Ovary (tissue), 9 donors: ENCODE measurements around the gene HYAL4. TPM values are rescaled to one million over a fixed set of nuclear protein-coding genes. Genes with fewer than 3 reads are reported as not detected.
"Not testable (repeated sequence)": the region's sequence is repeated elsewhere in the genome, so short reads cannot be mapped to it uniquely, and the experiment has no call there.

Experiments
- DNase-seq, 5 donors: peaks; one replicate each; pipeline ENCODE4 v3.0.0-alpha.2; 2019 to 2020
- H3K27ac ChIP-seq, 2 donors: fragments of 200-600 bp; one replicate each; pipeline versions ENCODE4 v1.5.1 to v1.8.0; 2019 to 2022
- H3K27me3 ChIP-seq: fragments of 200-600 bp; one replicate; pipeline ENCODE4 v1.8.0; 2022
- H3K36me3 ChIP-seq: fragments of 200-600 bp; sonication (generic); one replicate; pipeline ENCODE4 v1.5.1; 2019
- H3K4me1 ChIP-seq: one replicate; pipeline ENCODE4 v1.8.1; 2013; ENCODE audit warnings: mild to moderate bottlenecking, moderate library complexity; ENCODE audit not compliant: insufficient read depth
- H3K4me3 ChIP-seq: fragments of 200-600 bp; sonication (generic); one replicate; pipeline ENCODE4 v1.5.1; 2017
- H3K9me3 ChIP-seq, 2 donors: fragments of 200-600 bp in 1 of 2; sonication (generic) in 1 of 2; one replicate each; pipeline versions ENCODE4 v1.5.1 to v1.8.1; 2013 to 2019; ENCODE audit warnings: mild to moderate bottlenecking in 1 of 2, moderate library complexity in 1 of 2
- EP300 ChIP-seq: sonication (generic); formaldehyde crosslinking; IDR thresholded peaks from one replicate; pipeline ENCODE4 v1.6.1; 2017; ENCODE audit warnings: antibody characterized with exemption
- POLR2A ChIP-seq: fragments of 450-650 bp; IDR thresholded peaks from one replicate; pipeline ENCODE4 v1.6.1; 2017; ENCODE audit warnings: antibody characterized with exemption, mild to moderate bottlenecking, moderate library complexity
- WGBS, 3 donors: extraction: QIAGEN DNeasy Blood & Tissue Kit in 1 of 3; methylation state at CpG; one replicate each; pipeline versions ENCODE4 v1.1.5 to v1.1.7; 2013 to 2017; 5-methylcytosine and 5-hydroxymethylcytosine counted together
- intact Hi-C, 4 donors: fragments of 100-400 bp; cut with DNase I; formaldehyde crosslinking; loops; one replicate each; pipeline versions ENCODE4 v1.11.0 to v1.15.1; 2022 to 2023
- polyA plus RNA-seq, 2 donors: library from polyadenylated mRNA; stranded (reverse); fragments of 200-250 nt in 1 of 2; fragments of 350-450 nt in 1 of 2; fragmentation: Illumina TruSeq in 1 of 2; extraction: RNeasy Lipid Tissue Mini Kit (QIAGEN cat#74804) in 1 of 2; gene quantifications; one replicate each; pipeline ENCODE4 v1.2.3, GENCODE V29; 2013 to 2014
- total RNA-seq, 7 donors: library from RNA; depleted of rRNA in 2 of 7; stranded (reverse); fragments of >200 nt in 2 of 7; fragmentation: NEBNext Ultra II Directional in 3 of 7; extraction: Animal tissue kit (Norgen Biotek cat#: 25700) in 3 of 7; gene quantifications; one replicate each; pipeline versions ENCODE4 v1.1.0 to v1.2.4, GENCODE V29; 2016 to 2023
- TF ChIP-seq, protein P1 (sequence below), 3 donors: fragments of 450-650 bp in 2 of 3; fragments of 200-600 bp in 1 of 3; IDR thresholded peaks; one replicate each; pipeline versions ENCODE4 v1.5.1 to v1.8.0; 2016 to 2022; ENCODE audit warnings: antibody characterized with exemption in 3 of 3, mild to moderate bottlenecking in 1 of 3
- donor health status: DM: no; HTN: no; CAD: no; lungs with moderate emphysema.
- donor health status: DM: no; HTN: no; CAD: no.
- donor health status: Bipolar disorder and iron deficiency.
- donor health status: DM: yes; HTN: yes; CAD: no.
- donor health status: DM: no; HTN: no; CAD: no.
- donor health status: DM: yes; HTN: yes; CAD: no.

HYAL4 gene
- total and polyA plus RNA-seq, 9 donors, result 0.20 TPM; not detected in 8

DNA sequence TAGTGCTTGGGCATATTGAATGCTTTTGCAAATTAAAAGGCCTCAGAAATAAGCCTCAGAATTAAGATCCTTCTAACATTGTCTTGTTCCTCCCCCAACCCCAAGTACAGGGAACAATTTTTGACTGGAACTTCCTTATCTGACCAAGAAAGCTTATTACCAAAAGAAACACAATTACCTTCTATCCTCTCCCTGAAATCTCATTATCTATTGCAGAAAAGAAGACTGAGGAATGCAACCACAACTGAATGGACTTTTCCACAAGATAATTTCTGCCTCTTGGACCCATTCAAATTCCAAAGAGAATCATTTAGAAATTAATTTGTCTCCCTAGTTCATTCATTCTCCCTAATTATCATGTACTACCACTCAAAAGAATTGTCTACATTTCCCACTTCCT lies 43.2 kb downstream of the HYAL4 start:
- Histone ChIP-seq H3K9me3 (no peaks in the 10 kb centered on the region), H3K27me3 (no peaks in the 10 kb centered on the region), H3K36me3 (no peaks in the 10 kb centered on the region), H3K27ac (no peak overlapping the region), H3K4me3 (no peak overlapping the region), H3K4me1 (no peaks in the 10 kb centered on the region)
- intact Hi-C loops, result no loop called here
- TF ChIP-seq POLR2A, result no peak
- TF ChIP-seq, protein P1, sequence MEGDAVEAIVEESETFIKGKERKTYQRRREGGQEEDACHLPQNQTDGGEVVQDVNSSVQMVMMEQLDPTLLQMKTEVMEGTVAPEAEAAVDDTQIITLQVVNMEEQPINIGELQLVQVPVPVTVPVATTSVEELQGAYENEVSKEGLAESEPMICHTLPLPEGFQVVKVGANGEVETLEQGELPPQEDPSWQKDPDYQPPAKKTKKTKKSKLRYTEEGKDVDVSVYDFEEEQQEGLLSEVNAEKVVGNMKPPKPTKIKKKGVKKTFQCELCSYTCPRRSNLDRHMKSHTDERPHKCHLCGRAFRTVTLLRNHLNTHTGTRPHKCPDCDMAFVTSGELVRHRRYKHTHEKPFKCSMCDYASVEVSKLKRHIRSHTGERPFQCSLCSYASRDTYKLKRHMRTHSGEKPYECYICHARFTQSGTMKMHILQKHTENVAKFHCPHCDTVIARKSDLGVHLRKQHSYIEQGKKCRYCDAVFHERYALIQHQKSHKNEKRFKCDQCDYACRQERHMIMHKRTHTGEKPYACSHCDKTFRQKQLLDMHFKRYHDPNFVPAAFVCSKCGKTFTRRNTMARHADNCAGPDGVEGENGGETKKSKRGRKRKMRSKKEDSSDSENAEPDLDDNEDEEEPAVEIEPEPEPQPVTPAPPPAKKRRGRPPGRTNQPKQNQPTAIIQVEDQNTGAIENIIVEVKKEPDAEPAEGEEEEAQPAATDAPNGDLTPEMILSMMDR (IDR thresholded peaks at IDR 0.05), result no peak
- no peak for TF ChIP-seq EP300
- no peak for DNase-seq

DNA sequence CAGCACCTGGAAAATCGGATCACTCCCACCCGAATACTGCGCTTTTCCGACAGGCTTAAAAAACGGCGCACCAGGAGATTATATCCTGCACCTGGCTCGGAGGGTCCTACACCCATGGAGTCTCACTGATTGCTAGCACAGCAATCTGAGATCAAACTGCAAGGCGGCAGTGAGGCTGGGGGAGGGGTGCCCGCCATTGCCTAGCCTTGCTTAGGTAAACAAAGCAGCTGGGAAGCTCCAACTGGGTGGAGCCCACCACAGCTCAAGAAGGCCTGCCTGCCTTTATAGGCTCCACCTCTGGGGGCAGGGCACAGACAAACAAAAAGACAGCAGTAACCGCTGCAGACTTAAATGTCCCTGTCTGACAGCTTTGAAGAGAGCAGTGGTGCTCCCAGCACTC lies 49.8 kb downstream of the HYAL4 start:
- H3K4me1 ChIP-seq, H3K4me3 ChIP-seq, H3K27me3 ChIP-seq, H3K36me3 ChIP-seq, H3K9me3 ChIP-seq, H3K27ac ChIP-seq, intact Hi-C loops, DNase-seq: not testable (repeated sequence)
- 89 to 95% (median 95%) methylated on average over 10 of the region's 10 CpGs for WGBS, 3 donors

DNA sequence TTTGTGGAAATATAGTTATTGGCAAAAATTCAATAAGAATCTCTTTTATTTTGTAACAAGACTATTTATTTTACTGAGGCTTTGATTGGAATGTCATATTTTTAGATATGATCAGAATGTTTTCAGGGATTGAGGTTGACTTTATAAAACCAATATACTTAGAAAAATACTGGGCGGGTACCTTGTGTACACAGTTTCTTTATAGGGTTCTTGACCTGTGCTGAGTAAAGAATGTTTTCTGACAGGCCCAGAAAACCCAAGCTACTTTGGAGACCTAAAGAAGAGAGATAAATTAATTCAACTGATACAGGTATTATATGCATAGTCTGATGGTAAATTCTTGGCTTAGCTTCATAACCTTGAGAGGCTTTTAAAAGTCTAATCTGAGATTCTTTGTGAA lies 56.1 kb downstream of the HYAL4 start:
- DNase-seq, result no peak
- no peaks in the 10 kb centered on the region for H3K9me3 ChIP-seq
- no peak overlapping the region for H3K4me3 ChIP-seq
- WGBS, 3 donors, result 38 to 53% (median 43%) methylated on average over 1 of the region's 1 CpG
- H3K36me3 ChIP-seq, result no peaks in the 10 kb centered on the region
- H3K27ac ChIP-seq, result no peak overlapping the region
- intact Hi-C loops, result loop anchor here in 1 of 4 donors (5.0 kb wide), 1 partner anchor 1226 kb away; no protein-coding TSS in a partner anchor
- TF ChIP-seq, protein P1 (IDR thresholded peaks at IDR 0.05), result no peak
- TF ChIP-seq POLR2A, result no peak
- TF ChIP-seq EP300, result no peak
- no peaks in the 10 kb centered on the region for H3K4me1 ChIP-seq
- H3K27me3 ChIP-seq, result no peaks in the 10 kb centered on the region

DNA sequence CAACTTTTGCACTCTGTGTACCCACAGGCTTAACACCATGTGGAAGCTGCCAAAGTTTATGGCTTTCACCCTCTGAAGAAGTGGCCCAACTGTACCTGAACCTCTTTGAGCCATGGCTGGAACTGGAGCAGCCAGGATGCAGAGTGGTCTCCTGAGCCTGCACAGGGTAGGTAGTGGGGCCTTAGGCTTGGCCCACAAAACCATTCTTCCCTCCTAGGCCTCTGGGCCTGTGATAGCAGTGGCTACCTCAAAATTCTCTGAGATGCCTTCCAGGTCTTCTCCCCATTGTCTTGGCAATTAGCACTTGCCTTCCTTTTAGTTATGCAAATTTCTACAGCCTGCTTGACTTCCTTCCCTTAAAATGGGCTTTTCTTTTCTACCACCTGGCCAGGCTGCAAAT lies 60.7 kb downstream of the HYAL4 start:
- H3K27ac ChIP-seq, result no peak overlapping the region
- no peaks in the 10 kb centered on the region for H3K9me3 ChIP-seq
- intact Hi-C loops, result no loop called here
- TF ChIP-seq EP300, result no peak
- TF ChIP-seq, protein P1 (IDR thresholded peaks at IDR 0.05), result no peak
- TF ChIP-seq POLR2A, result no peak
- H3K4me1 ChIP-seq, result no peaks in the 10 kb centered on the region
- H3K36me3 ChIP-seq, result no peaks in the 10 kb centered on the region
- no peak for DNase-seq
- H3K27me3 ChIP-seq, result no peaks in the 10 kb centered on the region
- no peak overlapping the region for H3K4me3 ChIP-seq

DNA sequence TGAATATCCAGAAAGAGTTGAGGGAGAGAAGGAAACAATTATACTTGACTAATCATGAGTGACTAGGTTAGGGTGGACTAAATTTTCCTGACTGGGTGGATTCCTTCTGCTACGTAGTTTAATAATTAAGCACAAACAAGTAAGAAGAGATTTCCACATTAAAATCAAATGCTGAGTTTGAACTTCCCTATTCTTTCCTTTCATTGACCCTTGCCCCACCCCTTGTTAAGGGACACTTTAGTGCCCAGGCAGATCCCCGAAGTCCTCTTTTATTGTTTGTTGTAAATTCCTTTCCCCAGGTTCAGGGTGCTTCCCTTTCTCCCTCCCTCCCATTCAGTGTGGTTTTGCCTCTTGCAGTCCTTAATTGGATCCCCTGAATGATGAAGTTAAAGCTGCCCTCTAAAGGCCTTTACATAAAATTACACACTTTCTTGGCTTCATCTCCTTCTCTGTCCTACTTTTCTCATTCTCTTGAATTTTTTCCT lies 71.3 kb downstream of the HYAL4 start:
- H3K4me1 ChIP-seq, result no peaks in the 10 kb centered on the region
- intact Hi-C loops, result no loop called here
- TF ChIP-seq EP300 (no peak), POLR2A (no peak)
- TF ChIP-seq, protein P1 (IDR thresholded peaks at IDR 0.05), result no peak
- H3K9me3 ChIP-seq, result no peaks in the 10 kb centered on the region
- H3K36me3 ChIP-seq, result no peaks in the 10 kb centered on the region
- no peak overlapping the region for H3K27ac ChIP-seq
- no peaks in the 10 kb centered on the region for H3K27me3 ChIP-seq
- no peak for DNase-seq
- no peak overlapping the region for H3K4me3 ChIP-seq
- 40 to 48% (median 40%) methylated on average over 2 of the region's 2 CpGs for WGBS, 3 donors
